Measurements from ENCODE around the gene ITGB3BP. TPM values are rescaled to one million over a fixed set of nuclear protein-coding genes. Genes with fewer than 3 reads are reported as not detected.
"Not testable (repeated sequence)": the region's sequence is repeated elsewhere in the genome, so short reads cannot be mapped to it uniquely, and the experiment has no call there.

ITGB3BP gene
- total RNA-seq = 6.0 TPM

GRCh38 chr1:63522891-63523728, at the start of gene ITGB3BP, which contains the start of gene EFCAB7:
ITGB3BP (minus strand) TSS chr1:63523225; CDS start chr1:63523133, 92 bp downstream.
EFCAB7 (plus strand) TSS chr1:63523525; CDS start chr1:63525573, 2,048 bp downstream.
- peak; percentile 95 for ATAC-seq
- peak; percentile 87 for DNase-seq (ENCODE audit: low spot score)

GRCh38 chr1:63572686-63573085, 49.7 kb upstream of the ITGB3BP start:
- not testable (repeated sequence) for DNase-seq (ENCODE audit: low spot score); ATAC-seq

- no peak for ATAC-seq
- no peak for DNase-seq (ENCODE audit: low spot score)
These were observed 46.8 kb upstream of the ITGB3BP start for GRCh38 chr1:63569640-63570316.

GRCh38 chr1:63569068-63569467, 46.0 kb upstream of the ITGB3BP start:
- DNase-seq (ENCODE audit: low spot score) (no peak), ATAC-seq (no peak)

- ATAC-seq = no peak
- no peak for DNase-seq (ENCODE audit: low spot score)
These were observed 40.7 kb upstream of the ITGB3BP start for GRCh38 chr1:63563745-63564144.

- DNase-seq (ENCODE audit: low spot score) (no peak), ATAC-seq (no peak)
These were observed 36.3 kb upstream of the ITGB3BP start for GRCh38 chr1:63559357-63559756.

- peak; percentile 74 for ATAC-seq
These were observed 34.5 kb upstream of the ITGB3BP start for GRCh38 chr1:63557365-63557987.

GRCh38 chr1:63555480-63555879, 32.5 kb upstream of the ITGB3BP start:
- ATAC-seq (no peak), DNase-seq (ENCODE audit: low spot score) (no peak)

More at GRCh38 chr1:63557365-63557987, 34.5 kb upstream of the ITGB3BP start:
- DNase-seq (ENCODE audit: low spot score) = no peak

GRCh38 chr1:63548877-63549276, 25.9 kb upstream of the ITGB3BP start:
- ATAC-seq (no peak), DNase-seq (ENCODE audit: low spot score) (no peak)

GRCh38 chr1:63548303-63548702, 25.3 kb upstream of the ITGB3BP start:
- ATAC-seq (no peak), DNase-seq (ENCODE audit: low spot score) (no peak)

GRCh38 chr1:63547621-63548294, 24.7 kb upstream of the ITGB3BP start:
- no peak for ATAC-seq

GRCh38 chr1:63545780-63546179, 22.8 kb upstream of the ITGB3BP start:
- DNase-seq (ENCODE audit: low spot score) (no peak), ATAC-seq (no peak)

More at GRCh38 chr1:63547621-63548294, 24.7 kb upstream of the ITGB3BP start:
- DNase-seq (ENCODE audit: low spot score) = no peak

GRCh38 chr1:63537940-63538339, 14.9 kb upstream of the ITGB3BP start:
- no peak for ATAC-seq
- DNase-seq (ENCODE audit: low spot score) = no peak

GRCh38 chr1:63537006-63537405, 14.0 kb upstream of the ITGB3BP start:
- ATAC-seq = no peak
- no peak for DNase-seq (ENCODE audit: low spot score)

- DNase-seq (ENCODE audit: low spot score) (no peak), ATAC-seq (no peak)
These were observed 11.4 kb upstream of the ITGB3BP start for GRCh38 chr1:63534406-63534805.

GRCh38 chr1:63533931-63534330, 10.9 kb upstream of the ITGB3BP start:
- ATAC-seq = no peak
- DNase-seq (ENCODE audit: low spot score) = no peak

GRCh38 chr1:63532727-63533126, 9.7 kb upstream of the ITGB3BP start:
- DNase-seq (ENCODE audit: low spot score) (no peak), ATAC-seq (no peak)

GRCh38 chr1:63524201-63524600, 1.2 kb upstream of the ITGB3BP start:
- DNase-seq (ENCODE audit: low spot score) (no peak), ATAC-seq (no peak)

- DNase-seq (ENCODE audit: low spot score) (no peak), ATAC-seq (peak; percentile 45)
These were observed 713 bp upstream of the ITGB3BP start for GRCh38 chr1:63523738-63524137.

- DNase-seq (ENCODE audit: low spot score) (no peak), ATAC-seq (no peak)
These were observed 6.4 kb downstream of the ITGB3BP start for GRCh38 chr1:63516629-63517028.

- ATAC-seq (no peak), DNase-seq (ENCODE audit: low spot score) (no peak)
These were observed 10.4 kb downstream of the ITGB3BP start for GRCh38 chr1:63512584-63512983.
